OCI-LY3 (cell line): Measurements from ENCODE around the gene DSTYK.

Source experiments
- H2AFZ ChIP-seq: fragments of 200-600, 300-600 bp; shearing (Covaris generic); 2 replicates; pipeline ENCODE4 v1.6.0; 2014; ENCODE audit warnings: antibody characterized with exemption, low read depth, low read length
- H3K27ac ChIP-seq: fragments of 200-600, 300-600 bp; sonication (generic); 2 replicates; pipeline ENCODE4 v1.5.1; 2014; ENCODE audit warnings: mild to moderate bottlenecking, low read length, moderate library complexity, mixed read lengths
- H3K27me3 ChIP-seq: fragments of 200-600, 300-600 bp; sonication (generic); 2 replicates; pipeline ENCODE4 v1.6.1; 2014; ENCODE audit warnings: low read depth, low read length, mixed read lengths
- H3K36me3 ChIP-seq: fragments of 200-600, 300-600 bp; sonication (generic); replicated peaks from 2 replicates; pipeline ENCODE3; 2014; ENCODE audit warnings: low read depth, low read length, mixed read lengths
- H3K4me1 ChIP-seq: fragments of 300-600, 200-600 bp; sonication (generic); 2 replicates; pipeline ENCODE4 v1.6.1; 2014; ENCODE audit warnings: low read length, mixed read lengths
- H3K4me2 ChIP-seq: fragments of 200-600, 300-600 bp; sonication (generic); 2 replicates; pipeline ENCODE4 v1.6.1; 2014; ENCODE audit warnings: low read length, mixed read lengths
- H3K4me3 ChIP-seq: fragments of 300-600, 200-600 bp; sonication (generic); 2 replicates; pipeline ENCODE4 v1.5.1; 2014; ENCODE audit warnings: antibody characterized with exemption, mild to moderate bottlenecking, low read length, moderate library complexity
- H3K79me2 ChIP-seq: fragments of 300-600, 200-600 bp; shearing (Covaris generic); 2 replicates; pipeline ENCODE4 v1.6.1; 2014; ENCODE audit warnings: mild to moderate bottlenecking, low read length, mixed read lengths
- H3K9ac ChIP-seq: fragments of 300-600, 200-600 bp; shearing (Covaris generic); 2 replicates; pipeline ENCODE4 v1.6.0; 2014; ENCODE audit warnings: mild to moderate bottlenecking, low read length, moderate library complexity
- H3K9me3 ChIP-seq: fragments of 200-600, 300-600 bp; shearing (Covaris generic); 2 replicates; pipeline ENCODE4 v1.6.1; 2014; ENCODE audit warnings: low read length, mixed read lengths; ENCODE audit not compliant: insufficient read depth
- H4K20me1 ChIP-seq: fragments of 200-600, 300-600 bp; sonication (generic); 2 replicates; pipeline ENCODE4 v1.6.1; 2016; ENCODE audit warnings: low read length, mixed read lengths; ENCODE audit not compliant: insufficient read depth
- EZH2phosphoT487 ChIP-seq: fragments of 200-600 bp; shearing (Covaris generic); IDR thresholded peaks from 2 replicates; pipeline ENCODE4 v1.6.1; 2018; ENCODE audit warnings: antibody characterized with exemption, mixed run types, low read depth
- TF ChIP-seq, protein P1 (sequence below): fragments of 200-600, 300-600 bp; sonication (generic); IDR thresholded peaks from 2 replicates; pipeline ENCODE4 v1.5.1; 2014; ENCODE audit warnings: antibody characterized with exemption, low read length, low read depth

Gene DSTYK

DNA sequence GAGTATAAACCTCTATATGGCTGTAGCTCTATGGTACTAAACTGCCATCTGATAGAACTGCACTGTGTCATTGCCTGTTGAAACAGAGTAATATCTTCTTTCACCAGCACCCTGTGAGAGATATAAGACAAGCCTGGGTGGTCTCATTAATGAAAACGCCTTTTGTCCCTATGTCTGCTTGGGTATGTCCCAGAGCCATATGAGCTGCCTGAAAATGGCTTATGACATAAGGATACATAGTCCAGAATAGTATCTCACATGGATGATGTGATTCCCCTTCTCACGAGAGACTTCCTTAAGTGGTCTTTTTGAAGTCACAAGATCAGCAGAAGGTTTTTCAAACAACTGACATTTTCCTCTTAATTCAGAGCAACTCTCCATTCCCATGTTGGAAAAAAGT is 8.9 kb upstream of the DSTYK start:
- no peak overlapping the region for H3K4me2 ChIP-seq
- no peak overlapping the region for H3K4me3 ChIP-seq
- no peaks in the 10 kb centered on the region for H3K36me3 ChIP-seq
- no peaks in the 10 kb centered on the region for H3K9me3 ChIP-seq
- no peaks in the 10 kb centered on the region for H4K20me1 ChIP-seq
- no peak for TF ChIP-seq EZH2phosphoT487
- TF ChIP-seq, protein P1, sequence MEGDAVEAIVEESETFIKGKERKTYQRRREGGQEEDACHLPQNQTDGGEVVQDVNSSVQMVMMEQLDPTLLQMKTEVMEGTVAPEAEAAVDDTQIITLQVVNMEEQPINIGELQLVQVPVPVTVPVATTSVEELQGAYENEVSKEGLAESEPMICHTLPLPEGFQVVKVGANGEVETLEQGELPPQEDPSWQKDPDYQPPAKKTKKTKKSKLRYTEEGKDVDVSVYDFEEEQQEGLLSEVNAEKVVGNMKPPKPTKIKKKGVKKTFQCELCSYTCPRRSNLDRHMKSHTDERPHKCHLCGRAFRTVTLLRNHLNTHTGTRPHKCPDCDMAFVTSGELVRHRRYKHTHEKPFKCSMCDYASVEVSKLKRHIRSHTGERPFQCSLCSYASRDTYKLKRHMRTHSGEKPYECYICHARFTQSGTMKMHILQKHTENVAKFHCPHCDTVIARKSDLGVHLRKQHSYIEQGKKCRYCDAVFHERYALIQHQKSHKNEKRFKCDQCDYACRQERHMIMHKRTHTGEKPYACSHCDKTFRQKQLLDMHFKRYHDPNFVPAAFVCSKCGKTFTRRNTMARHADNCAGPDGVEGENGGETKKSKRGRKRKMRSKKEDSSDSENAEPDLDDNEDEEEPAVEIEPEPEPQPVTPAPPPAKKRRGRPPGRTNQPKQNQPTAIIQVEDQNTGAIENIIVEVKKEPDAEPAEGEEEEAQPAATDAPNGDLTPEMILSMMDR: no peak
- no peak overlapping the region for H3K27ac ChIP-seq
- peaks cover 19% of the 10 kb centered on the region for H3K27me3 ChIP-seq
- no peak overlapping the region for H3K9ac ChIP-seq
- no peak overlapping the region for H2AFZ ChIP-seq
- H3K4me1 ChIP-seq: peaks cover 2% of the 10 kb centered on the region
- H3K79me2 ChIP-seq: no peaks in the 10 kb centered on the region

DNA sequence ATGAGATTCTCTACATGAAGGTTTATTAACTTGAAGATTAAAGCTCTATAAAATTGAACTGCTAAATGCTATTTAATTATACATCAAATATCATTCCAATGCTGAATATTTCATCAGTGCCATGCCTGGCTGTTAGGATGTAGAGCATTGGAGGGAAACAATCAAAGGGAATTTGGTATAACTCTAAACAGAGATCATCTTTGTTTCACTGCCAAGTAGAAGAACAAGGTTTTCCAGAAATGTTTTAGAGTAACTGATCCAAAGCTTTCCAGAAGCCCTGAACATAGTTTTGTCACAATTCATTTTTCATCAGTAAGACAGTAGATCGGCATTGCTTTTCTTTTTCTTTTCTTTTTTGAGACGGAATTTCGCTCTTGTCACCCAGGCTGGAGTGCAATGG is 5.9 kb upstream of the DSTYK start:
- Histone ChIP-seq H3K4me3 (no peak overlapping the region), H3K9ac (no peak overlapping the region), H3K79me2 (no peaks in the 10 kb centered on the region), H3K4me2 (no peak overlapping the region), H3K27ac (no peak overlapping the region), H3K36me3 (no peaks in the 10 kb centered on the region), H2AFZ (no peak overlapping the region), H3K4me1 (peaks cover 17% of the 10 kb centered on the region), H4K20me1 (no peaks in the 10 kb centered on the region), H3K9me3 (no peaks in the 10 kb centered on the region), H3K27me3 (peaks cover 4% of the 10 kb centered on the region; the same call in 1 of the 2 replicates)
- TF ChIP-seq, protein P1: no peak
- no peak for TF ChIP-seq EZH2phosphoT487

DNA sequence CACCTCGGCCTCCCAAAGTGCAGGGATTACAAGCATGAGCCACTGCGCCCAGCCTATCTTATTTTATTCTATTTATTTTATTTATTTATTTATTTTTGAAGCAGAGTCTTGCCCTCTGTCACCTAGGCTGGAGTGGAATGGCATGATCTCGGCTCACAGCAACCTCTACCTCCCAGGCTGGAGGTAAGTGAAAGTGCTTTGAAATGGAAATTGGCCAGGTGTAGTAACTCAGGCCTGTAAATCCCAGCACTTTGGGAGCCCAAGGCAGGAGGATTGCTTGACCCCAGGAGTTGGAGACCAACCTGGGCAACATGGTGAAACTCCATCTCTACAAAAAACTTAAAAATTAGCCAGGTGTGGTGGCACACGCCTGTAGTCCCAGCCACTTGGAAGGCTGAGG is 5.1 kb upstream of the DSTYK start:
- Histone ChIP-seq H3K36me3 (no peaks in the 10 kb centered on the region), H3K79me2 (no peaks in the 10 kb centered on the region), H3K4me1 (peaks cover 24% of the 10 kb centered on the region), H3K27ac (no peak overlapping the region), H3K4me2 (no peak overlapping the region), H3K9ac (no peak overlapping the region), H3K4me3 (no peak overlapping the region), H2AFZ (no peak overlapping the region), H3K9me3 (no peaks in the 10 kb centered on the region), H3K27me3 (peaks cover 4% of the 10 kb centered on the region; the same call in 1 of the 2 replicates), H4K20me1 (no peaks in the 10 kb centered on the region)
- no peak for TF ChIP-seq EZH2phosphoT487
- TF ChIP-seq, protein P1: no peak

DNA sequence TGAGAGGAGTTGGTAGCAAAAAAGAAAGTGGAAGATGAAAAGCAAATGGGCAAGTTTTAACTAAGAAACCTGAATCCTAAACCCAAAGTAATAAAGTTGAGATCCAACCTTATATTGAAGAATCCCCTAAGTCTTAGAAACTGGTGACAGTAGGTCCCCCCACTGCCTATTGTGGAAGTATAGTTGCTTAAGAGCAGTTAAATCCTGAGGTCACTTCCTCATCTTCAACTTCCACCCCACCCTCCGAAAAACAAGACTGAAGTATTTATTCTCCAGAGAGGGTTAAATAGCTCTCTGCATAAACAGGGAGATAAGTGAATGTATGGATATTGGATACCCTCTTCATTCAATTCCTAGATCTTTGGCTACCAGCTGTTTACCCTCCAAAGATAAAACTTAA is 3.3 kb upstream of the DSTYK start:
- no peaks in the 10 kb centered on the region for H4K20me1 ChIP-seq
- TF ChIP-seq, protein P1: no peak
- TF ChIP-seq EZH2phosphoT487: no peak
- H3K9ac ChIP-seq: no peak overlapping the region
- H2AFZ ChIP-seq: peak overlapping the region; percentile 67
- H3K9me3 ChIP-seq: no peaks in the 10 kb centered on the region
- peaks cover 4% of the 10 kb centered on the region; the same call in 1 of the 2 replicates for H3K27me3 ChIP-seq
- H3K4me1 ChIP-seq: peaks cover 30% of the 10 kb centered on the region
- peak overlapping the region; percentile 43 for H3K4me3 ChIP-seq
- H3K27ac ChIP-seq: no peak overlapping the region
- H3K4me2 ChIP-seq: peak overlapping the region; percentile 58
- peaks cover 13% of the 10 kb centered on the region for H3K79me2 ChIP-seq
- no peaks in the 10 kb centered on the region for H3K36me3 ChIP-seq
